Stimulated activated CD8-positive, alpha-beta memory T cell treated with anti-CD3 and anti-CD28 coated beads, Interleukin-2, amount 100 ng/mL, for 48 hours (primary cell): ENCODE results near the gene TNFSF11.

Source experiments
- DNase-seq, 2 donors: peaks; one replicate each; pipeline ENCODE4 v3.0.0-alpha.2; 2020; ENCODE audit warnings: low read depth in 2 of 2

TNFSF11 gene

DNA sequence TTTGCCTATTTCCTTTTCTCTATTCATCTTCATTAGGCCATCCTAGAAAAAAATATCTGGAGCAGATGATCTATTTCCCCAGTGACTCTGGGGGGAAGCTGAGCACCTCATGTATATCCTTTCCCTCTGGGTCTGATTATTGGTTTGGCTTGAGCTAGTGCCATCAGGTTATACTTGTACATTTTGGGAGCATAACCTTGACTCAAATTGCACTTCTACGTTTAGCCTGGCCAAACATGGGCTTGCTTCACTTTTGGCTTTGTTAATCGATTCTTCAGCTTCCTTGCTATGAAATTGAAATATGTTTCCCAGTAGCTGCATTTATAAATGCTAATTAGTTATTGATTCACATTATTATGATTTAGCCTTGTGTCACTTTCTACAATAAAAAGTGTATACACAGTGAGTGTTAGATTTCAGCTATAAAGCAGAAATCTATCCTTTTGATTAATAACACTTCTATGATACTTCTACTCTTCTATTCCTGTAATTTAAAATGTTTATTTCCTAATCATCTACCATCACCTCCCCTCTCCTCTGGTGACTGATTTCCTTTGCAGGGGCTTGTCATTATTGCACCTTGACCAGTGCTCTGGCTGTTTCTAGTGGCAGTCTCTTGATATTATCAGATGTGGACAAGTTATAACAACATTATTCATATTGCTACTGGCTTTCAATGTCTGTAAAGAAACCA lies 37.3 kb downstream of the TNFSF11 start:
- no peak for DNase-seq

DNA sequence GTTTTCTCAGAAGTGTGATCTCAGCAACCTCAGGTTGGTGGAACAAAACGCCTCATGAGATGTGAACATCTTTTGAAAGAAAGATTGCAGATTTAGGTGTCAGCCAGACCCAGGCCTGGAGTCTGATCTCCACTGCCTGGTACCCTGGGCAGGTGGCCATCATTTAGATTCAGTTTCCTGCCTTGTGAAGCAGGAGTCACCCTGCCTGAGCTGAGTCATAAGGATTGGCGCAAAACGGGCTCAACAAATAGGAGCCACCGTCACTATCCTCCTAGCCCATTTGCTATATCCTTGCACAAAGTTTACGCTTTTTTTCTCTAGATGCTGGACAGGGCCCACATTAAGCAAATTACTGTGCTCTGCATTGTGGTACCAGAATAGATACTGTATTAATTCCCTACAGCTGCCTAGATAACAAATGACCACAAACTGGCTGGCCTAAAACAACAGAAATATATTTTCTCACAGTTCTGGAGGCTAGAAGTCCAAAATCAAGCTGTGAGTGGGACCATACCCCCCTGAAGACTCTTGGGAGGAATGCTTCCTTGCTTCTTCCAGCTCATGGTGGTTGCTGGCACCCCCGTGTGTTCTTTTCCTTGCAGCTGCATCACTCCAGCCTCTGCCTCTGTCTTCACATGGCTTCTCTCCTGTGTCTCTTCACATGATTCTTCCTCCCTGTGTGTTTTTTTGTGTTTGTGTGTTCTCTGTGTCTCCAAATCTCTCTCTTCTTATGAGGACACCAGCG lies 38.2 kb downstream of the TNFSF11 start:
- DNase-seq: no peak

DNA sequence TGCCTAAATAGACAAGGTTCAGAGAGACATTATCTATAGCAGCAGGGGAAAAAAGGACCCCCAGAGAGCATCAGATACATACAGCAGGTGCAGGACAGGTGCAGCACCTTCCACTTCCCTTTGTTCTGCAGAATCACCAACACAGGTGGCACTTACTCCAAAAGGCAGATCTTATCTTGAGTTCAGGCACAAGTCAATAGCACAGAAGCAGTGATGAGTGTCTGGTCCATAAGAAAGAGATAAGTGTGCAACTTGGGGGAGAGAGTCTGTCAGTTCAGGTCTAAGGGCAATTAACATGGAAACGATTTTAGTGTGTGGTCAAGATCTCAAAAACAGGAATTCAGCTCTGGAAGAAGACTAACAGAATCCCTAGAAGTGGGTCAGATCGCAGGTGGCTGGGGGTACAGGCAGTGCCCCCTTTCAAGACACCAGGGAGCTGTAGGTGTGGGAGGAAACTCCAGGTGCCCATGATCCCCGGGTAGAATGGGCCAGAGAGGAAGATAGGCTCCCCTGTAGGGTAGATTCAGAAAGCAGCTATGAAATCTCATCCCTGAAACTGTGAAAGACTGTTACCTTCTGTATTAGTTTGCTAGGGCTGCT lies 40.6 kb downstream of the TNFSF11 start:
- DNase-seq: no peak

DNA sequence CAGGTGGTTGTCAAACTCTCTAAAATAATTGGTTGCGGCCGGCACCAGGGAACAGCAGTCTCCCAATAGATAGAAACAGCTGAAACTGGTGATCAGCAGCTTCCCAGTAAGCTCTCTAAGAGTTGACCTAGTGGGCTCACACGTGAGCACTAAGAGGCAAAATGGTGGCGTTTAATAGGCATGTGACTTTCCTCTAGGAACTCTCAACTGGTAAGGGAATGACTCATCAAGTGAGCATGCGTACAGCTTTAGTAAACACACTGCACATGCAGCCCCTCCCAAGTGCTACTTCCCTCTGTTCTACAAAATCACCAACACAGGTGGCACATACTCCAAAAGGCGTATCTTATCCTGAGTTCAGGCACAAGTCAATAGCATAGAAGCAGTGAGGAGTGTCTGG lies 41.7 kb downstream of the TNFSF11 start:
- no peak for DNase-seq

DNA sequence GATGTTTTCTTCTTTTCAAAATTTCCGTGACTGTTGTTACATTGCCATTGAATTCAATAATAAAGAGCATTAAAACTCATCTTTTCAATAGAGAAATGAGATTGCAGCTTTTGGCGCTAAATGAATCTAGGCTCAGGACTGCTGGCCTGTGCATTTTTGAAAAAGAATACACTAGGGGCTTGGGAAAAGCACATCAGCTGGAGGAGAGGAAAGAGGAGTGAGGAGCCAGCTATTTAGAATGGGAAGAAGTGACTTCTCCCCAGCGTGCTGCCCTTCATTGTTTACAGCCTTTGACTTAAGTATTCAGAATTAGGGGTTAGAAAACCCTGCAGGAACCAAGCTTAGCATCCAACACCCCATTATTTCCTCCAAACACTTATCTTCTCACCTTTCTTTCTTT lies 43.3 kb downstream of the TNFSF11 start:
- DNase-seq: no peak

DNA sequence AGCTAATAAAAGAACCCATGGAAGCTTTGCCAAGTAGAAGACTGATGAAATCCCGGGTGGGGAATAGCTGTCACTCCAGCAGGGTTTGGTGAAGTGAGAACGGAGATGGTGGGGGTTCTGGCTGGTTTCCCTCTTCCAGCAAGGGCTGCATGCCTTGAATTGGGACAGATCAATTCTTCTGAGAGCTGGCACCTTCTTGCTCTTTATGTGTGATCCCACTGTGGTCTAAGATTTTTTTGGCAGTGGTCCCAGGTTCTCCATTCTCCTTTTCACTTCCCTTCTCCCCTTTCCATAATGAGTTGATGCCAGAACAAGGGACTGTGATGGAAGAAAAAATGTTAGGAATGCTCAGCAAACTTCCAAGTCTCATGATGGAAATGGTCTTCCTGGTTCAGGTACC lies 50.0 kb downstream of the TNFSF11 start:
- no peak for DNase-seq

DNA sequence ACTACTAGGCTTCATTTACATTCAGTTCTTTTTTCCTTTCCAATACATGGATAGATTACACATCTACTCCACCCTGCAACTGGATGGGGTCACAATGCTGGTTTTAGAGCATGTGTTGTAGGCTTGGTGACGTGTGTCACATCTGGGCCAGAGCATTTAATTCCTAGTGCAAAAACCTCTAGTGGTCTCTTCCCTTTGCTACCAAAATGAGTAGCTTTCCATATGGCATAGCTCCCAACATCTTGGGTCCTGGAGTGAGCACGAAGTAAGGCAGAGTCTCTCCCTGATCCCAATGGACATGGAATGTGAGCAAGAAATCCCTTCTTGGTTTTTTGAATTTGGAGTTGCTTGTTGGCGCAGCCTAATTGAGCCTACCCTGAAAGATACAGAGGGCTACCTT lies 51.7 kb downstream of the TNFSF11 start:
- DNase-seq: no peak

DNA sequence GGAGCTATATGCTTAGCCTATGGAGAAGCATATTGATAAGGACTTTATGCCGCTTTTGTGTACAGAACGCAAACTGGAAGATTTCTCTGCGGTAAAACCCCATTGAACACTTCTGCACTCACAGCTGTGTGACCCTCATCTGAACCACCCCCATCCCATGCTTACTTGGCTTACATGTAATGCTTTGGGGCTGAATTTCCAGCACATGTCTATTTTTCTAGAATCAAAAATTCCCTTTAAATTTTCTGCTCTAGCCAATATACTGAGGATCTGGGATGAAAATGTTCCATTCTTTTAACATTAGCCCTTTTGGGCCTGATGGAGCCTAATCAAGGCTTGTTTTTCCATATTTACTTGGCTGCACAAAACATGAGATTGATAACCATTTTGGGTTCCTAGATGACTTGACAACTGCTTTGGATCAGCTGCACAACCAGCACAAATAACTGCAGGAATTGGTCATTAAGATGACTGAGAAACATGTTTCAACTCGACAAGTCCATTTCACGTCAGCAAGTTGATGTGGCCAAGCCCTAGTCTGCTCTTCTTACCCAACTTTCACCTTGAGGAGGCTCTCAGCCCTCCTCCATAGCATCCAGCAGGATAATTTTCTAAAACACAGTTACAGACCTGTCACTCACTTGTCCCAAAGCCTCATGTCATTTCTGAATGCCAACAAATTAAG lies 52.4 kb downstream of the TNFSF11 start:
- DNase-seq: no peak

DNA sequence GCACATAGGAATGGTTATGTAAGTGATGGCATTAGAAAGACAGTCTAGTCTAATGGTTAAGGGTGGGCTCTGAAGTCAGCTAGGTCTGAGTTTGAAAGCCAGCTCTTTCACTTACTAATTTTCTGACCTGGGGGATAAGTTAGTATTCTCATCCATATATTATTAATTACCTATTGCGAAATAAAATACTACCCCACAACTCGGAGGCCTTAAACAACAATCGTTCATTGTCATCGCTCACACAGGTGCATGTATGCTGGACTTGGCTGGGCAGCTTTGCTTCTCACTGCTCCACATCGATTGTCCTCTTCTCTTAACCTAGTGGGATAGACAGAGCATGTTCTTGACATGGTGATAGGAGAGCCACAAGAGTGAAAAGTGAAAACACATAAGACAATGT lies 54.7 kb downstream of the TNFSF11 start:
- DNase-seq: no peak

DNA sequence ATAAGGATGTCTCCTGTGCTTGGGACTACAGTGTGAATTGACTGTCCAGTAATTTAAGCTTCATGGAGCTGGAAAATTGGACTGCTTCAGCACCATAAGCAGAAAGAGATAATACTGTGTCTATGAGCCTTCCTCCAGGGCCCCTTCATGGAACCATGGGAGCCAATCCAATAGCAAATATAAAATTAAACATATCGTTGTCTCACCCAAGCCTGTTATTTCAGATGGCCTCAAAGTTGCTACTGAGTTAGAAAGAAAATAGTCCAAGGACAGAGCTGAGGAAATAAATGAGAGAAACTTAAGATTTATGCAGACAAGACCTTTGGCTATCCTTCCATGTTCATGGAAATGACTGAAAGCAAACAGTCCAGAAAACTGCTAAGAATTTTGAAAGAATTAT lies 57.2 kb downstream of the TNFSF11 start:
- no peak for DNase-seq

DNA sequence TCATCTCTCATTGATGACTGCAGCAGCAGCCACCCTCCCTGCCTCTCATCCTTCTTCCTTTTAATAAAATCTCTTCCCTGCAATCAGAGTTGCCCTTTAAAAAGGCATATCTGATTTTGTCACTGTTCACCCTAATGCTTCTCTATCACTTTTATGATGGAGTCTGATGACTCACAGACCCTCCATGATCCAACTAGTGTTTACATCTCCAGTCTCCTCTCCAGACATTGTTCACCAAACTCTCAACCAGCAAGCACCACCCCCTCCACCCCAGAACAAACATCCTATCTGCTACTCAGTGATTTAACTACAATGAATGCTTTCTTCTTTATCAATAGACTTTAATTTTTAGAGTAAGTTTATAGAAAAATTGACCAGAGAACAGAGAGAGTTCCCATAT lies 59.5 kb downstream of the TNFSF11 start:
- DNase-seq: no peak

DNA sequence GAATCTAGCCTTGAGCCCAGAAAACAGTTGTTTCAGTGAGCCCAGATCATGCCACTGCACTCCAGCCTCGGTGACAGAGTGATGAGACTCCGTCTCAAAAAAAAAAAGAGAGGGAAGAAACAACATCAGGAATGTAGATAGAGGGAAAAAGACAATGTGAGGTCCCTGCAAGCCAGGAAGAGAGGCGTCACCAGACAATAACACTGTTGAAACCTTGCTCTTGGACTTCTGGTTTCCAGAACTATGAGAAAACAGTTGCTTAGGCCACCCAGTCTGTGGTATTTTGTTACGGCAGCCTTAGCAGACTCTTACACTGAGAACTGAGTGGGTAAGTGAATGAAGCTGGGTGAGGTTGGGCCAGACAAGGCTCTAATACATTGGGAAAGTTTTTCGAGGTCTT lies 64.1 kb downstream of the TNFSF11 start:
- no peak for DNase-seq

DNA sequence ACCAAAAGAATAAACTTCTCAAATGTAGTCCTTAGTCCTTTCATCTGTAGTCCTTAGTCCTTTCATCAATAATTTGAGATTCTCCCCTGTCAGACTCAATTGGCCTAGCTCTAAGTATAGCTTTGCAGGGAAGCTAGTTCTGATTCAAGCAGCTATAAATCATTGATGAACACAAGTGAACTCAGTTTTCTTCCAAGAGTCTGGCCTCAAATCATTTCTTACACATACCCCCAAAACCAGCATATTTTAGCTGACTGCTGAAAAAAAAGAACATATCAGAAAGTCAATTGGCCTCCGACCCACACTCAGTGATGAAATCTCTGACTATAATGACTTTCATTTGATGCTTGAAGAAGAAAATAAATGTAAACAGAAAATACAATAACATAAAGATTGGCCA lies 64.9 kb downstream of the TNFSF11 start:
- DNase-seq: no peak

DNA sequence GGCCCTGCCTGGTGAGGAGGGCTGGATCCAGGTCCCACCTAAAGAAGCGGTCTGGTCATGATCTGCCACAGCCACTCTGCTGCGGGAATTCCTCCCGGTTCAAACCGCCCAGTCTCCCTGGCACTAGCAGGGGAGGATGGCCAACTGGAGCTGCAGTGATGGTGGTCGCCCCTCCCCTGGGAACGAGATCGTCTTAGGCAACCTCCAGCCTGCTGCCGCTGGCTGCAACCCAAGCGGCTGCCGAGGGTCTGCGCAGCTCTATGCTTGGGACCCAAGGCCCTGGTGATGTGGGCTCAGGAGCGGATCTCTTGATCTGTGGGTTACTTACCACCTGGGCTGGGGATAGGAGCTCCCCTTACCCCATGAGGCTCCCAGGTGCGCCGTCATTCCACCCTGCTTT lies 69.1 kb downstream of the TNFSF11 start:
- DNase-seq: no peak

DNA sequence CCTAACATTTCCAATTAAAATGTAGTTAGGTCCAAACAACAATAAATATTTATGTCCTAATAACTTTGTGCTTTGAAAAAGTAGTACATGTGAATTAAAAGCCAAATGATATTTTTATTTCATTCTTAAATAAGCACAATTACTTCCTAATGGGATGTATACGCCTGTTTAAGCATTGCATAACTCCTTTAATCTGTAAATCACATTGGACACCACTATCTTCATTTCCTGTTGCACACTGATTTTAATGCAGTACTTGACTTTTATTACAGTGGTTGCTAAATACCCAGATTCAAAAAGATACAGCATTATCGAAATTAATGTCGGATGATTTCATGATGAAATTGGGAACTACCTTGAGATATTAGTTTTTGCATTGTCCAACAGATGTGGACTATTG lies 70.9 kb downstream of the TNFSF11 start:
- no peak for DNase-seq

DNA sequence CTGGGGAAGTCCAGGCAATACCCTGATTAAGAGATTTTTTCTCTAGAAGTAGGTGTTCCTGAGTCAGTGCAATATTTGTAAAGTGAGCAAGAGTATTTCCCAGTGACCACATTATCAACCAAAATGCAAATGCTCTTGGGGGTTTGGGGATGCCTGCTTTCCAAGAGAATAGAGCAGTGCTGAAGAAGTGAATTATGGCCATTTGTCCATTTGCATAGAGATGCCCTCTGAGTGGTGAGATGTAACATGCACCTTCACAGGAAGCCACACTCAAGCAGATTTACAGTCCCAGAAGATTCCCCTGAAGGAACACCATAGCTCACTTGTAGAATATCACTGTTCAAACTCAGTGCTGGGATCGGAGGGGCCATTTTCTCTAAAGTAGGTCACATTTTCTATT lies 71.8 kb downstream of the TNFSF11 start:
- DNase-seq: no peak

DNA sequence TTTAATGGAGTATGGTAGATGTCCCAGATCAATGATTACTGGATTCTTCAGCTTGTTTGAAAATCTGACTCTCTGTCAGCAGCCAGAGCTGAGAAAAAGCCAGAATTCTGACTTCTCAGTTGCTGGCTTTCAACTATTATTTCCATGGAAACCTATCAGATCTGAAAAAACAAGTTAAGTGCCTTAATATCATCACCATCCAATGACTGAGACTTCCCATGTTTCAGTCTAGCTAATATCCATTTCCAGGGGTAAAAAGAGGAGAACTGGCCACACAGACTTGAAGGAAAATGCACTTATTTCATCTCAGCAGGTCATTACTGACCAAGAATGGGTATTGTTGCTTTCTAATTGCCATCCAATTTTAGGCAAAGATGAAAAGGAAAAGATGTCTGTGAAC lies 75.2 kb downstream of the TNFSF11 start:
- no peak for DNase-seq

DNA sequence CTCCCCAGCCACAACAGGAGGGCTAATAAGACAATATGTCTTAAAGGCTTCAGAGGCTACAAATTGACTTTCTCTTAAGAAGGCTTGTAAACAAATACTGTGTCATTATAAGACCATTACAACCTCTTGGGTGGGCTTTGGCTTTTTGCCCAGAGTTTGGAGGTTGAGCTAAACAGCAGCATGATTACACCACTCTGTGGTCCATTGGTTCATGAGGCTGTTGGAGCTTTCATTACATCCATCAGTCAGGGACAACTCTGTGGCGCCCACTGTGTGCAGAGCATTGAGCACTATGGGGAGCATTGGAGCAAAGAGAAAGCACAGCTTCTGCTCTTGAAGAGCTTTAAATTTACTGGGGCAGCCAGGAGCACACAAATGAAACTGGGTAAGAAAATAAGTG lies 75.9 kb downstream of the TNFSF11 start:
- DNase-seq: no peak

DNA sequence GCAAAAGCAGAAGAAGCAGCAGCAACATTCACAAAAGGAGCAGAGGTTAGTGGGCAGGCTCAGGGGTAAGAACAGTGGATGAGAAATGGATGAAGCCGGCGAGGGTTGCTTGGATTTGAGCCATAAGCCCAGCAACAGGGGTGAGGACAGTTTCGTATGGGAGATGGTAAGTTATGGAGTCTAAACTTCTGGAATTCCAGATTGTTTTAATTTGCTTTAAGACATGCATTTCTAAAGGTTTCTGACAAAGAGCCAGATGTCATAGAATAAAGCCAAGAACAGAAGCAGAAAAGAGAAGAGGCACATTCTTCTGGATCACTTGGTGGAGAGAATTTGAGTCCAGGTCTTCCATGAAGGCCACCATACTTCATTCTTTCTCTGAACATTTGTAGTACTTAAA lies 76.6 kb downstream of the TNFSF11 start:
- DNase-seq: no peak

DNA sequence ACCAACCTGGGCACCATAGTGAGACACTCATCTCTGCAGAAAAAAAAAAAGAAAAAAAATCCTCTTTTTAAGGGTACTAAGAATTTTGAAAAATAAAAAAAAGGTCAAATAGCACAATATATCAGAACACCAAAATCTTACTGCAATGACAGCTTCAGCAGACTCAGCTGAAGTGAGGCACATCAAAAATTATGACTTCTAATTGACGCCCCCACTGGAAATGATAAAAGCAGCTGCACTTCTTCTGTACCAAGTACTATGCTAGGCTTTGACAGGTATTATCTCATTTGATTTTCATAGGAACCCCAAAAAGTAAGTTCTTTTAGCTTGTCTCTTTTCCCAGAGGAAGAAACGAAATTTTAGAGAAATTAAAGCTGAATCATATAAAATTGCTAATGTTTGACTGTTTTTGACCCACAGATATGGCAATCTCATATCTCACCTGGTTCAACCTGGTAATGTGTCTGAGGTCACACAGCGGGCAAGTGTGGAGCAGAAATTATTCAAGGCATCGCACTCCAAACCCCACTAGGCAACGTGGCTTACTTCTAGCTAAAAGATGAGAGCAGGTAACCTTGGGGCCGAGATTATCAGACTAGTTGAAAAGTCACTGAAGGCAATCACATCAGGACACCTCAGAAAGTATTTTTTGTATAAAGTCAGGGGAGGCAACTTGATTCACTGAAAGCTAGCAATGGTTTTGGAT lies 78.1 kb downstream of the TNFSF11 start:
- no peak for DNase-seq

DNA sequence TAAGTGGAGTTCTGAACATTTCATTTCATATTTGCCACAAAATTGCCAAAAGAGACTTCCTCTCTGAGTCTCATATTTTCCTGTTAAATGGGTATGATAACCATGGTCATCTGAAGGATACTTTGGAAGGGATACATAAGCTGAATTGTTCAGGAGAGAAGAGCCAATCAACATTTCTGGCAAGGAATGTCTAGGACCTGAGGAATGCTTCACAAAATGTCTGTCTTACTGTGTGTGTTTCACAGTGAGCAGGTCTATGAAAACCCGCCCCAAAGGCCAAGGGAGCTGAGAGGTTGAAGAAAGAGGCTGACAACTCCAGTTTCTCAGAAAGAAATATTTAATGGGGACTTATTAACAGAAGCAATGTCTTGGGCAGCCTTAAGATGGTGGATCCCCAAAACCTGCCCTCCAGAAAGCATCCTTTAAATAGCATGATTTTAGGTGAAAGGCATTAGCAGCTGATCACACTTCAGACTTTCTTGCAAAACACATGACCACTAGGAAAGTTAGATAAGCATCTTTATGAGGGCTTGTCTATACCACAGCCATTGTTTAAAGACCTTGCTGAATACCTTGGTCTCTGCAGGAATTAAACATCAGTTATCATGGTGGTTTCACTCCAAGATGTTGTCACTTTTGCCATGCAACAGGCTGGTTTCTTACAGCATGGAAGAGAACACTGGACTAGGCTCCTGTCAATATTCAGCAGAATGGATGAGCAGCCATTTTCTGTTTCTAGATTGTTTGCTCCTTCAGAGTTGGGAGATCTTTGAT lies 78.9 kb downstream of the TNFSF11 start:
- no peak for DNase-seq
